NCI-H2107 treated with DMSO at 0.1 percent for 48 hours (cell line): ENCODE results near the gene PCSK4.
A peak's percentile ranks its signal among the peaks of the same experiment; 100 is the strongest.
"Not testable (repeated sequence)": the region's sequence is repeated elsewhere in the genome, so short reads cannot be mapped to it uniquely, and the experiment has no call there.

Source experiments
- DNase-seq: peaks from one replicate; lab custom pipeline; 2025; ENCODE audit not compliant: unreplicated experiment; lab: John Stamatoyannopoulos, UW

Gene PCSK4

DNA sequence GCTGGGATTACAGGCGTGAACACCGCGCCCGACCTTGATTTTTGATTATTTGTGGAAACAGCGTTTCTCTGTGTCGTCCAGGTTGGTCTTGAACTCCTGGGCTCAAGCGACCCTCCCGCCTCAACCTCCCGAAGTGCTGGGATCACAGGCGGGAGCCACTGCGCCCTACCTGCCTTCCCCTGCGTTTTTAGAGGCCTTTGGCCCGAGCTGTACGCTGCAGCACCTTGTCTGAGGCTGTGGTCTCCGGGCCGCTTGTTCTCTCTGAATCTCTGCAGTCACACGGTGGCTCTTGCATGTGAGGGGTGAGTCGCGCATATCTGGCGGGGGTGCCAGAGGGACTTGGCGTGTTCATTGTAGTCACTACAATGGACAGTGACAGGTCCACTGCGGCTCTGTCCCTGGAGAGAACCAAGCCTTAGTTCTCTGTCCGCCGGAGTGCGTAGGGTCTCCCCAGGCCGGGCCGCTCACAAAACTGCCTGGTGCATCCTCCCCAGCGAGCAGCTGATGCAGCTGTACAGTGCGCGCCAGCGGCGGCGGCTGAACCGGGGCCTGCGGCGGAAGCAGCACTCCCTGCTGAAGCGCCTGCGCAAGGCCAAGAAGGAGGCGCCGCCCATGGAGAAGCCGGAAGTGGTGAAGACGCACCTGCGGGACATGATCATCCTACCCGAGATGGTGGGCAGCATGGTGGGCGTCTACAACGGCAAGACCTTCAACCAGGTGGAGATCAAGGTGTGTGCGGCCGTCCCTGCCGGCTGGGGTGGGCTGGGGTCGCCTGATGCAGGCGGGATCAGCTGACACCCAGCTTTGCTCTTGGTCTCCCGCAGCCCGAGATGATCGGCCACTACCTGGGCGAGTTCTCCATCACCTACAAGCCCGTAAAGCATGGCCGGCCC lies 50.4 kb downstream of the PCSK4 start:
- not testable (repeated sequence) for DNase-seq

DNA sequence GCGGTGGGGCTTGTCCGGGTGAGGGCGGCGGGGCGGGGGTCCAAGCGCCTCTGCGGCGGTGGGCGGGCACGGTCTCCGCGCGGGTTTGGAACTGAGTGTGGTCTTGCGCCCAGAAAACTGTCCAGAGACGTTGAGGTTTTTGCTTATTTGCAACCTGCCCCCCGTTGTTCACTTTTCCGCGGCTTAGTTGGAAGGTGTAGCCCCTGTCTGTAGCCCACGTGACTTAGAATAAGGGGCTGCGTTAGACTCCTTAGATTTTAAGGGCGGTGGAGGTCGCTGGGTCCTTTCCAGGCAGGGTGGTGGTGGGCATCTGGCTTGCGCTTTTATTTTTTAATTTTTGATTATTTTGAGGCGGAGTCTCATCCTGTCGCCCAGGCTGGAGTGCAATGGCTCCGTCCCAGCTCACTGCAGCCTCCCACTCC lies 51.2 kb downstream of the PCSK4 start:
- DNase-seq: no peak

DNA sequence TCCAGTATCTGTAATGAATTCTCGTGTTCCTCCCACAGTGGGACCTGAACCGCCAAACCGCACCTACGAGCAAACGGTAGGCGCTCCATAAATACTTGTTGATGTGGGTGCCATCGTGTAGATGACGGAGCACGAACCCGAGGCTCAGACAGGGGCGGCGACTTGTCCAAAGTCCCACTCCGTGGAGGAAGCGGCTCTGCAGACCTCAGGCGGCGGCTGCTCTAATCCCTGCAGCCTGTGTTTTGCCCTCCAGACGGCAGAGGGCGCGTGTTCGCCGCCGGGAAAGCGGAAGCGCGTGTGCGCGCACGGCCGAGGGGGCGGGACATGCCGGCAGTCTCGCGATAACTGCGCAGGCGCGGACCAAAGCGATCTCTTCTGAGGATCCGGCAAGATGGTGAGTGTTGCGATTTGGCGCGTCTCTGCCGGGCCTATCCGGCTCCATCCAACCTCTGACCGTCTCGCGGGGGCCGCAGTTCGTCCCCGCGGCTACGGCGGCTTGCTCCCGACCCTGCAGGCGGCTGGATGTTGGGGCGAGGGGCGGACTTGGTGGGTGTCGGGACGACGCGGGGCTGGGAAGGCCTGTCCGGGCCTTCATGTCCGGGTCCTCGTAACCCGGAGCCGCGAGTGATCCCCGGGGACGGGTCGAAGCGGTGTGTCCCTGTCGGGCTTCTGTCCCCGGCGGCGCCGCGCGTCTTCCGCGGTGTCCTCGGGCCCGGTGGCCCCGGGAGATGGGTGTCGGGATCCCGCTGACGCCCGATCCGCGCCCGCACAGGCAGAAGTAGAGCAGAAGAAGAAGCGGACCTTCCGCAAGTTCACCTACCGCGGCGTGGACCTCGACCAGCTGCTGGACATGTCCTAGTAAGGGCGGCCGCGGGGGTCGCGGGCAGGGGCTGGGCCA lies 51.9 kb downstream of the PCSK4 start, which contains the start of gene RPS15:
Gene RPS15 (plus strand): TSS at position 362 of the 898 bp plus-strand sequence. CDS start 30 bp downstream, at position 392.
- DNase-seq: peak; percentile 72

DNA sequence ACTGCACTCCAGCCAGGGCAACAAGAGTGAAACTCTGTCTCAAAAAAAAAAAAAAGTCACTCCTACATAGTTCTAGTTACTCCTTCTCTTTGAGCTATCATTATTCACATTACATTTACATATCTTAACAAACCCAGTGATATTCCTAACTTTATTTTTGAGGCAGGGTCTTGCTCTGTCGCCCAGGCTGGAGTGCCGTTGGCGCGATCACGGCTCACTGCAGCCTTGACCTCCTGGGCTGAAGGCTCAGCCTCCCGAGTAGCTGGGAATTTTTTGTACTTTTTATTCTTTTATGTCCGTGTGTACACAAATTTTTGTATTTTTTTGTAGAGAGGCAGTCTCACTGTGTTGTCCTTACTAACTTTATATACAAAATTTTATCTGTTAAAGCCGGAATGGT lies 52.5 kb downstream of the PCSK4 start:
- DNase-seq: no peak

GRCh38 chr19:1435378-1435989 lies 54.7 kb downstream of the PCSK4 start:
- no peak for DNase-seq

GRCh38 chr19:1434577-1435060 lies 55.5 kb downstream of the PCSK4 start:
- no peak for DNase-seq

DNA sequence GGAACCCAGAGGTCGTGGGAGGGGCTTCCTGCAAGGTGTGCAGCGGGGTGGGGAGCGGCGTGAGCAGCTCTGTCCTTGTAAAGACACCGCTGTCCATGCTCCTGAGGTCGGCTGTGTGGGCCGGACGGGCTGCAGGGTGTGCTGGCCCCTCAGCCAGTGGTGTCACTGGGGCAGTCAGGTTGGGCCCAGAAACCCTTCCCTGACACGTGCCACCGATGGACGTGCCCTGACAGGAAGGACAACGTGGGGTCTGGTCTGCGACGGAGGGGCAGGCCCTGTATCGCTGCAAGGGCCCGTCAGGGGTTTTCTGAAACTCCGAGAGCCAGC lies 56.1 kb downstream of the PCSK4 start:
- no peak for DNase-seq

DNA sequence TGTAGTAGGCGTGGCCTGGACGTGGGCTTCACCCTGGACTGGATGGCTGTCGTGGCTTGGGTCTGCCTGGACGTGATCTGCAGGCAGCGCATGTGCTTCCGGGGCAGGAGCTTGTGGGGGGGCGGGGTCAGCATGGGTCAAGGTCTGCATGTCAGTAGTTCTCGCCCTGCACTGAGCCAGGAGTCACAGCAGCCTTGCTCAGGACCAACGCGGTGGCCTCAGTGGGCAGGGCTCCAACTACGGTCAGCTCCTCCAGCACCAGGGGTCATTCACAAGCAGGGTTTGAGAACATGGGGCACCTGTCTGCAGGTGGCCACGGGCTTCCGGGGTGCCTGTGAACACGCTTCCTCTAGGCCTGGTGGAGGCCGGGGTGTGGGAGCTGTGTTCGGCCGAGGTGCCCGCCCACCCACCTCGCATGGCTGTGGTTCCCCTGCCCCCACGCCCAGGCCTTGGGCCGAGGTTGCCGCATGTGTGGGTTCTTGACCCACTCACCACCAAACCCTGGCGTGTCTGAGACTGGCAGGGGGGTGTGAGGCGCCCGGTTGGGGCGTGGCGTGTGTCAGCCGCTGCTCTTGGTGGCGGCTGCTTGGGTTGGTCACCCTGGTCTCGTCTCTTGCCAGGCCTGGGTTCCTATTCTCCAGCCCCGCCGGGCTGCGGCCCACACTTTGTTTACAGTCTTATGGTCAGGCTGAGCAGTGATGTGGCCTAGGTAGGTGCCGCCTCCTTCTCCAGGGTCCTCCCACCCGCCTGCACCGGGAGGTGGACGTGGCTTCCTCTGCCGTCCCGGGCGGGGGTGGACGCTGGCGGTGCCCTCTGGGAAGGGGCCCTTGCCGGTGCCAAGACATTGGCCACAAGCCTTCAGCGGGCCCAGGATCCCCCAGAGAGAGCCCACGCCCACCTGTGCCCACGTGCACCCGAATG lies 56.8 kb downstream of the PCSK4 start:
- DNase-seq: no peak

DNA sequence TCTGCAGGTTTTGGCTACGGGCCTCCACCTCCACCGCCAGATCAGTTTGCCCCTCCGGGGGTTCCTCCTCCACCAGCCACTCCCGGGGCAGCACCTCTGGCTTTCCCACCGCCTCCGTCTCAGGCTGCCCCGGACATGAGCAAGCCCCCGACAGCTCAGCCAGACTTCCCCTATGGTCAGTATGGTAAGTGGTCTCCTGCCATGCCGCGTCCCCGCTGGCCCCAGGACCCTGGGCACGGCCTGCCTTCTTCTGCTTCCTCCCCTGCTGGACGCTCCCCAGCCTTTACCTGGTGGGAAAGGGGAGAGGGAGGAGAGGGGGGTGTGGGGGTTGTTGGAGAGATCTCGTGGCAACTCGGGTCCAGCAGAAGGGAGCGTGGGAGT lies 57.7 kb downstream of the PCSK4 start:
- no peak for DNase-seq

DNA sequence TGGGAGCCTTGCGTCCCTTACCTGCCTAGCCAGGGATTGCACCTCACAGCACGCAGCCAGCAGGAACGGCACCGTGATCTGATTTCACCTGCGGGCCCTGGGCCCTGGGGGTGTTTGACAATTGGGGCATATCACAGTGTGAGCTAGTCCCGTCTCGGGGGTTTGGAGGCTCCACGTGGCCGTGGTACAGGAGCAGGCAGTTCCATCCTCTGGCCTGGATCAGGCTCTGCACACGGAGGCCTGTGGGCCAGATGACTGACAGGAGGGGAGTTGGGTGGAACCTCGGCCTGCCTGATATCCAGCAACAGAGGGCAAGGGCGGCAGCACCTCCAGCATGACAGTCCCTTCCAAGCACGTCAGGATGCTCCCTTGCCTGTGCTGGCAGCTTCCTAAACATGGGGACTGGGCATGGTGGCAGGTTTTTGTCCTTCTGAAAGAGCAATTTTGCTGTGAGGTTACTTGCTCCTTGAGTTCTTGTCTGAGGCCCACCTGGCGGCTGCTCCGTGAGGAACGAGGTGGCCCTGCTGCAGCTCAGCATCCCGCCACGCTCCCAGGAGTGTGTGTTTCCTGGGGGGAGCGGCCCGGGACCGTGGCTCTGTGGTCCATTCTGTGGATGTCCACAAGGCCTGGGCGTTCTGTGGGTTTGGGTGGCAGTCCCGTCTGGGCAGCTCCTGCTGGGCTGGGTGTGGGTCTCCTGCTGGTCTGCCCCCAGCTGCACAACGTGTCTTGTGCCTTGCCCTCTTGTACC lies 58.2 kb downstream of the PCSK4 start:
- DNase-seq: no peak
